Loucy (cell line): ENCODE measurements around the gene LRSAM1.

ENCODE experiments used
- H2AFZ ChIP-seq: fragments of 200-600 bp; sonication (generic); 2 replicates; pipeline ENCODE4 v1.6.0; 2016; ENCODE audit warnings: antibody characterized with exemption, mild to moderate bottlenecking, low read length, moderate library complexity
- H3F3A ChIP-seq: fragments of 200-600 bp; 2 replicates; pipeline ENCODE4 v1.6.0; 2016; ENCODE audit warnings: antibody characterized with exemption, low read depth, mild to moderate bottlenecking
- H3K27me3 ChIP-seq: fragments of 200-600 bp; sonication (generic); 2 replicates; pipeline ENCODE4 v1.6.1; 2014; ENCODE audit warnings: low read length, mild to moderate bottlenecking; ENCODE audit not compliant: insufficient read depth, poor library complexity, severe bottlenecking
- H3K36me3 ChIP-seq: fragments of 200-600 bp; sonication (generic); 2 replicates; pipeline ENCODE4 v1.6.1; 2016; ENCODE audit warnings: low read length; ENCODE audit not compliant: insufficient read depth
- H3K4me1 ChIP-seq: fragments of 200-600 bp; sonication (generic); 2 replicates; pipeline ENCODE4 v1.5.1; 2014; ENCODE audit warnings: low read length, mild to moderate bottlenecking; ENCODE audit not compliant: insufficient read depth, poor library complexity, severe bottlenecking
- H3K4me2 ChIP-seq: fragments of 200-600 bp; sonication (generic); 2 replicates; pipeline ENCODE4 v1.6.0; 2014; ENCODE audit warnings: antibody characterized with exemption, low read length, low read depth, mild to moderate bottlenecking; ENCODE audit not compliant: poor library complexity, severe bottlenecking
- H3K4me3 ChIP-seq: fragments of 200-600 bp; sonication (generic); 2 replicates; pipeline ENCODE4 v1.5.1; 2014; ENCODE audit warnings: low read length, mild to moderate bottlenecking, mixed read lengths; ENCODE audit not compliant: poor library complexity, severe bottlenecking
- H3K79me2 ChIP-seq: fragments of 200-600 bp; sonication (generic); 2 replicates; pipeline ENCODE4 v1.6.1; 2014; ENCODE audit warnings: low read length; ENCODE audit not compliant: insufficient read depth
- H3K9ac ChIP-seq: fragments of 200-600 bp; sonication (generic); 2 replicates; pipeline ENCODE4 v1.6.0; 2014; ENCODE audit warnings: mild to moderate bottlenecking, low read depth, low read length, moderate library complexity; ENCODE audit not compliant: poor library complexity, severe bottlenecking
- H3K9me2 ChIP-seq: fragments of 200-600 bp; sonication (generic); replicated peaks from 2 replicates; pipeline ENCODE4 v1.6.1; 2016; ENCODE audit warnings: low read depth, low read length, mixed read lengths
- H3K9me3 ChIP-seq: fragments of 200-600 bp; sonication (generic); 2 replicates; pipeline ENCODE4 v1.6.1; 2014; ENCODE audit warnings: mild to moderate bottlenecking, antibody characterized with exemption, low read length, low read depth; ENCODE audit not compliant: insufficient read depth
- H4K20me1 ChIP-seq: fragments of 200-600 bp; sonication (generic); 2 replicates; pipeline ENCODE4 v1.6.0; 2014; ENCODE audit warnings: antibody characterized with exemption, low read length, mild to moderate bottlenecking; ENCODE audit not compliant: insufficient read depth, poor library complexity, severe bottlenecking
- EZH2phosphoT487 ChIP-seq: fragments of 200-600 bp; IDR thresholded peaks from 2 replicates; pipeline ENCODE4 v1.6.1; 2018; ENCODE audit warnings: antibody characterized with exemption, mild to moderate bottlenecking, moderate library complexity, borderline replicate concordance
- TF ChIP-seq, protein P1 (sequence below): fragments of 200-600 bp; sonication (generic); conservative IDR thresholded peaks from 2 replicates; pipeline ENCODE4 v1.5.1; 2014; ENCODE audit warnings: mild to moderate bottlenecking, antibody characterized with exemption, low read length

LRSAM1 gene

GRCh38 chr9:127428348-127428747 lies 23.0 kb upstream of the LRSAM1 start:
- H4K20me1 ChIP-seq = peaks cover 8% of the 10 kb centered on the region
- TF ChIP-seq, protein P1, sequence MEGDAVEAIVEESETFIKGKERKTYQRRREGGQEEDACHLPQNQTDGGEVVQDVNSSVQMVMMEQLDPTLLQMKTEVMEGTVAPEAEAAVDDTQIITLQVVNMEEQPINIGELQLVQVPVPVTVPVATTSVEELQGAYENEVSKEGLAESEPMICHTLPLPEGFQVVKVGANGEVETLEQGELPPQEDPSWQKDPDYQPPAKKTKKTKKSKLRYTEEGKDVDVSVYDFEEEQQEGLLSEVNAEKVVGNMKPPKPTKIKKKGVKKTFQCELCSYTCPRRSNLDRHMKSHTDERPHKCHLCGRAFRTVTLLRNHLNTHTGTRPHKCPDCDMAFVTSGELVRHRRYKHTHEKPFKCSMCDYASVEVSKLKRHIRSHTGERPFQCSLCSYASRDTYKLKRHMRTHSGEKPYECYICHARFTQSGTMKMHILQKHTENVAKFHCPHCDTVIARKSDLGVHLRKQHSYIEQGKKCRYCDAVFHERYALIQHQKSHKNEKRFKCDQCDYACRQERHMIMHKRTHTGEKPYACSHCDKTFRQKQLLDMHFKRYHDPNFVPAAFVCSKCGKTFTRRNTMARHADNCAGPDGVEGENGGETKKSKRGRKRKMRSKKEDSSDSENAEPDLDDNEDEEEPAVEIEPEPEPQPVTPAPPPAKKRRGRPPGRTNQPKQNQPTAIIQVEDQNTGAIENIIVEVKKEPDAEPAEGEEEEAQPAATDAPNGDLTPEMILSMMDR = no peak
- no peak for TF ChIP-seq EZH2phosphoT487

GRCh38 chr9:127430415-127430814 lies 20.9 kb upstream of the LRSAM1 start:
- H3K9me2 ChIP-seq = no peaks in the 10 kb centered on the region
- no peak overlapping the region for H3K9ac ChIP-seq
- no peaks in the 10 kb centered on the region for H3K9me3 ChIP-seq
- no peak overlapping the region for H3K4me3 ChIP-seq
- no peak for TF ChIP-seq EZH2phosphoT487
- TF ChIP-seq, protein P1 = no peak
- H4K20me1 ChIP-seq = peaks cover under 1% of the 10 kb centered on the region
- H3K27me3 ChIP-seq = no peaks in the 10 kb centered on the region
- H3F3A ChIP-seq = no peaks in the 10 kb centered on the region
- H2AFZ ChIP-seq = no peak overlapping the region
- no peak overlapping the region for H3K4me2 ChIP-seq
- H3K4me1 ChIP-seq = peaks cover 10% of the 10 kb centered on the region
- peaks cover 26% of the 10 kb centered on the region for H3K79me2 ChIP-seq
- H3K36me3 ChIP-seq = peaks cover 23% of the 10 kb centered on the region; the same call in 1 of the 2 replicates

More at GRCh38 chr9:127428348-127428747, 23.0 kb upstream of the LRSAM1 start:
- H3K4me1 ChIP-seq = peaks cover 11% of the 10 kb centered on the region
- H3K36me3 ChIP-seq = peaks cover 6% of the 10 kb centered on the region; the same call in 1 of the 2 replicates
- no peaks in the 10 kb centered on the region for H3K9me3 ChIP-seq
- H3F3A ChIP-seq = no peaks in the 10 kb centered on the region
- peaks cover 39% of the 10 kb centered on the region for H3K79me2 ChIP-seq
- peak overlapping the region; percentile 98 for H3K4me2 ChIP-seq
- H3K4me3 ChIP-seq = no peak overlapping the region
- no peaks in the 10 kb centered on the region for H3K9me2 ChIP-seq
- no peak overlapping the region for H3K9ac ChIP-seq
- no peaks in the 10 kb centered on the region for H3K27me3 ChIP-seq
- H2AFZ ChIP-seq = no peak overlapping the region

DNA sequence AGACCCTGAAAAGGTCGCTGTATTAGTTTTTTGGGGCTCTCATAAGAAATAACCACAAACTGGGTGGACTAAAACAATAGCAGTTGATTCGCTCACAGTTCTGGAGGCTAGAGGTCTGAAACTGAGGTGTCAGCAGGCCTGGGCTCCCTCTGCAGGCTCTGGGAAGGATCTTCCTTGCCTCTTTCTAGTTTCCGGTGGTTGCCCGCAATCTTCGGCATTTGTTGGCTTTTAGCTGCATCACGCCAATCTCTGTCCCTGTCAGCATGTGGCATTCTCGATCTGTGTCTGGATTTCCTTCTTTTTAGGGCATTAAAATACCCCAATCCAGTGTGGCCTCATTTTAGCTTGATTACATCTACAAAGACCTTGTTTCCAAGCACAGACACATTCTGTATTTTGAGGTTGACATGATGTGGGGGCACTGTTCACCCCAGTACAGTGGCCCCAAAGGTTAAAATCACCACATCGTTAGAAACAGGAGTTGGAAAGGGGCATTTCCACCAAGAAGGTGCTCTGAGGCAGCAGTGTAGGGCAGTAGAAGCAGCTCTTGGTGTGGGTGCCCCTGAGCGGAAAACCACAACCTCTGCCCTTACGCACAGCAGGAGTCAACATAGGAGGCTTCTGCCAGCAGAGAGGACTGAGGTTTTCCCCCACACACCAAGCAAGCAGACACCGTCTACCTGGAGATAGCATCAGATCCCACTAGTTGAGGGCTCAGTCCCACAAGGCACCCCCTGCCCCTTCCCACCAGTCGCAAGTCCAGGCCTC lies 13.6 kb upstream of the LRSAM1 start:
- Histone ChIP-seq H2AFZ (no peak overlapping the region), H3K9me2 (no peaks in the 10 kb centered on the region), H3K27me3 (no peaks in the 10 kb centered on the region), H3K9ac (no peak overlapping the region), H3K9me3 (no peaks in the 10 kb centered on the region), H3K4me2 (peak overlapping the region; percentile 50), H3K4me3 (no peak overlapping the region), H3K79me2 (no peaks in the 10 kb centered on the region), H3K4me1 (peaks cover 4% of the 10 kb centered on the region), H4K20me1 (no peaks in the 10 kb centered on the region), H3F3A (no peaks in the 10 kb centered on the region), H3K36me3 (peaks cover 59% of the 10 kb centered on the region; the same call in 1 of the 2 replicates)
- no peak for TF ChIP-seq EZH2phosphoT487
- TF ChIP-seq, protein P1 = peak; percentile 32
